MM.1S (cell line): ENCODE results near the gene GNL2.

Source experiments
- DNase-seq: peaks from one replicate; pipeline ENCODE4 v3.0.0-alpha.2; 2015
- H2AFZ ChIP-seq: fragments of 300-600 bp; sonication (generic); 2 replicates; pipeline ENCODE4 v1.6.0; 2016; ENCODE audit warnings: antibody characterized with exemption, low read length
- H3F3A ChIP-seq: fragments of 300-600 bp; sonication (generic); 2 replicates; pipeline ENCODE4 v1.6.1; 2016; ENCODE audit warnings: mild to moderate bottlenecking, antibody characterized with exemption, low read length, moderate library complexity, mixed read lengths; ENCODE audit not compliant: insufficient read depth
- H3K27ac ChIP-seq: fragments of 300-600 bp; sonication (generic); 2 replicates; pipeline ENCODE4 v1.5.1; 2016; ENCODE audit warnings: mild to moderate bottlenecking, low read length
- H3K27me3 ChIP-seq: fragments of 300-600 bp; sonication (generic); replicated peaks from 2 replicates; pipeline ENCODE4 v1.6.0; 2016; ENCODE audit warnings: low read length; ENCODE audit not compliant: insufficient read depth
- H3K36me3 ChIP-seq: fragments of 300-600 bp; sonication (generic); replicated peaks from 2 replicates; pipeline ENCODE4 v1.6.1; 2016; ENCODE audit warnings: mild to moderate bottlenecking, low read length, mixed read lengths; ENCODE audit not compliant: insufficient read depth
- H3K4me1 ChIP-seq: fragments of 300-600 bp; sonication (generic); 2 replicates; pipeline ENCODE4 v1.6.1; 2016; ENCODE audit warnings: low read length, mixed read lengths
- H3K4me2 ChIP-seq: fragments of 300-600 bp; sonication (generic); 2 replicates; pipeline ENCODE4 v1.6.0; 2016; ENCODE audit warnings: low read depth, low read length
- H3K4me3 ChIP-seq: fragments of 300-600 bp; sonication (generic); 2 replicates; pipeline ENCODE4 v1.5.1; 2016; ENCODE audit warnings: low read length, mixed read lengths
- H3K79me2 ChIP-seq: fragments of 300-600 bp; sonication (generic); 2 replicates; pipeline ENCODE4 v1.6.1; 2016; ENCODE audit warnings: mixed run types, low read length, mixed read lengths
- H3K9ac ChIP-seq: fragments of 300-600 bp; sonication (generic); 2 replicates; pipeline ENCODE4 v1.6.1; 2016; ENCODE audit warnings: low read length, mixed read lengths
- H3K9me2 ChIP-seq: fragments of 300-600 bp; sonication (generic); replicated peaks from 2 replicates; pipeline ENCODE4 v1.6.1; 2016; ENCODE audit warnings: mild to moderate bottlenecking, low read length, mixed read lengths; ENCODE audit not compliant: insufficient read depth
- H3K9me3 ChIP-seq: fragments of 300-600 bp; sonication (generic); replicated peaks from 2 replicates; pipeline ENCODE4 v1.6.1; 2016; ENCODE audit warnings: mild to moderate bottlenecking, low read length, mixed read lengths; ENCODE audit not compliant: insufficient read depth
- H4K20me1 ChIP-seq: fragments of 300-600 bp; sonication (generic); 2 replicates; pipeline ENCODE4 v1.6.1; 2016; ENCODE audit warnings: mild to moderate bottlenecking, low read length, moderate library complexity, mixed read lengths; ENCODE audit not compliant: insufficient read depth
- EZH2 ChIP-seq: fragments of 300-600 bp; sonication (generic); optimal IDR thresholded peaks from 2 replicates; pipeline ENCODE3; 2017; ENCODE audit warnings: low read depth, mild to moderate bottlenecking, antibody characterized with exemption, low read length, mixed read lengths
- EZH2phosphoT487 ChIP-seq: fragments of 300-600 bp; sonication (generic); IDR thresholded peaks from 2 replicates; pipeline ENCODE4 v1.6.1; 2018; ENCODE audit warnings: antibody characterized with exemption, low read length
- TF ChIP-seq, protein P1 (sequence below): fragments of 300-600 bp; sonication (generic); IDR thresholded peaks from 2 replicates; pipeline ENCODE4 v1.5.1; 2016; ENCODE audit warnings: antibody characterized with exemption, low read length, mixed read lengths

Gene GNL2

DNA sequence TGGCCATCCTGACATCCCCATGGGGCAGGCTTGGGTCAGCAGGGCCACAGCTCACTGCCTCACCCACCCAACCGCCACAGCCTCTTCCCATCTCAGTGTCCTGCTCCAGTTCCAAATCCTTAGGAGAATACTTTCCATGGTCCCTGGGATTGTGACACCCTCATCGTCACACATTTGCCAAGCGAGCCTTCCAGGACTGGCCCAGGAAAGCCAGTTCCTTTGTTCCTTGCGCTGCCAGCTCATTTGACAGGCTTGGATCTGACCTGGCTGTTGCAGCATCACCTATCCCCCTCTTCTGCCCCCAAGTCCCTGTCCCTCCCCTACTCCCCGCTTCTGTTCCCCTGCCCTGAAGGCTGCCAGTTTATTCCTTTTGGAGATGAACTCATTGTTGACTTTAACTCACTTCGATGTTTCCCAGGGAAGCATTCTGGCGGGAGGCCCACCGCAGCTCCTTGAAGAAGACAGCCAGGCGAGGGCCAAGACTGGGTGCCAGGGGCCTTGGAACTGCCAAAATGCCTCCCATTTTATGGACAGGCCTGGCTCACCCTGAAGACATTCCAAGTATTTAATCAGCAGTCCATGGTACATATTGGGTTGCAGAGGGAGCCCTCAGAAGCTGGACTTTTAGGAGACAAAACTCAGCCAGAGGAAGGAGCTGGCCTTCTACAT is 10.2 kb upstream of the GNL2 start:
- H3K9me2 ChIP-seq, result no peaks in the 10 kb centered on the region
- H3K27ac ChIP-seq, result no peak overlapping the region
- no peaks in the 10 kb centered on the region for H3K36me3 ChIP-seq
- H3K4me1 ChIP-seq, result peaks cover 19% of the 10 kb centered on the region
- H3K4me3 ChIP-seq, result no peak overlapping the region
- no peak overlapping the region for H2AFZ ChIP-seq
- H3K4me2 ChIP-seq, result no peak overlapping the region
- no peaks in the 10 kb centered on the region for H3K9me3 ChIP-seq
- DNase-seq, result no peak
- H3K79me2 ChIP-seq, result no peaks in the 10 kb centered on the region
- no peak for TF ChIP-seq EZH2phosphoT487
- TF ChIP-seq, protein P1, sequence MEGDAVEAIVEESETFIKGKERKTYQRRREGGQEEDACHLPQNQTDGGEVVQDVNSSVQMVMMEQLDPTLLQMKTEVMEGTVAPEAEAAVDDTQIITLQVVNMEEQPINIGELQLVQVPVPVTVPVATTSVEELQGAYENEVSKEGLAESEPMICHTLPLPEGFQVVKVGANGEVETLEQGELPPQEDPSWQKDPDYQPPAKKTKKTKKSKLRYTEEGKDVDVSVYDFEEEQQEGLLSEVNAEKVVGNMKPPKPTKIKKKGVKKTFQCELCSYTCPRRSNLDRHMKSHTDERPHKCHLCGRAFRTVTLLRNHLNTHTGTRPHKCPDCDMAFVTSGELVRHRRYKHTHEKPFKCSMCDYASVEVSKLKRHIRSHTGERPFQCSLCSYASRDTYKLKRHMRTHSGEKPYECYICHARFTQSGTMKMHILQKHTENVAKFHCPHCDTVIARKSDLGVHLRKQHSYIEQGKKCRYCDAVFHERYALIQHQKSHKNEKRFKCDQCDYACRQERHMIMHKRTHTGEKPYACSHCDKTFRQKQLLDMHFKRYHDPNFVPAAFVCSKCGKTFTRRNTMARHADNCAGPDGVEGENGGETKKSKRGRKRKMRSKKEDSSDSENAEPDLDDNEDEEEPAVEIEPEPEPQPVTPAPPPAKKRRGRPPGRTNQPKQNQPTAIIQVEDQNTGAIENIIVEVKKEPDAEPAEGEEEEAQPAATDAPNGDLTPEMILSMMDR, result no peak
- TF ChIP-seq EZH2, result no peak
- 0 out of 2 replicates have a peak, but pooled peaks cover 5% of the 10 kb centered on the region for H3K27me3 ChIP-seq
- no peak overlapping the region for H3K9ac ChIP-seq
- no peaks in the 10 kb centered on the region for H4K20me1 ChIP-seq
- no peaks in the 10 kb centered on the region for H3F3A ChIP-seq

GRCh38 chr1:37605061-37605650 is 9.4 kb upstream of the GNL2 start:
- no peak overlapping the region for H2AFZ ChIP-seq
- H3K27me3 ChIP-seq, result 0 out of 2 replicates have a peak, but pooled peaks cover 5% of the 10 kb centered on the region
- H3K27ac ChIP-seq, result no peak overlapping the region

GRCh38 chr1:37602750-37603694 is 7.3 kb upstream of the GNL2 start:
- Histone ChIP-seq H2AFZ (peak overlapping the region; percentile 11; the same call in 1 of the 2 replicates), H3K4me2 (peak overlapping the region; percentile 27; the same call in 1 of the 2 replicates), H3K4me1 (peaks cover 7% of the 10 kb centered on the region; the same call in 1 of the 2 replicates), H3K4me3 (no peak overlapping the region), H3K9me2 (no peaks in the 10 kb centered on the region), H3K9ac (no peak overlapping the region), H4K20me1 (no peaks in the 10 kb centered on the region), H3K27ac (no peak overlapping the region), H3K79me2 (no peaks in the 10 kb centered on the region), H3K9me3 (no peaks in the 10 kb centered on the region), H3F3A (no peaks in the 10 kb centered on the region), H3K36me3 (no peaks in the 10 kb centered on the region), H3K27me3 (no peaks in the 10 kb centered on the region)
- DNase-seq, result peak; percentile 64
- no peak for TF ChIP-seq EZH2phosphoT487
- TF ChIP-seq, protein P1, result peak; percentile 86

More at GRCh38 chr1:37605061-37605650, 9.4 kb upstream of the GNL2 start:
- Histone ChIP-seq H3F3A (no peaks in the 10 kb centered on the region), H3K9ac (no peak overlapping the region), H3K79me2 (no peaks in the 10 kb centered on the region), H3K9me3 (no peaks in the 10 kb centered on the region), H3K36me3 (no peaks in the 10 kb centered on the region), H3K4me3 (no peak overlapping the region), H4K20me1 (no peaks in the 10 kb centered on the region), H3K4me1 (peaks cover 19% of the 10 kb centered on the region), H3K4me2 (no peak overlapping the region), H3K9me2 (no peaks in the 10 kb centered on the region)
- TF ChIP-seq EZH2phosphoT487 (no peak), EZH2 (no peak)
- TF ChIP-seq, protein P1, result no peak
- no peak for DNase-seq
